Measurements from ENCODE around the gene BACH2.

DNA sequence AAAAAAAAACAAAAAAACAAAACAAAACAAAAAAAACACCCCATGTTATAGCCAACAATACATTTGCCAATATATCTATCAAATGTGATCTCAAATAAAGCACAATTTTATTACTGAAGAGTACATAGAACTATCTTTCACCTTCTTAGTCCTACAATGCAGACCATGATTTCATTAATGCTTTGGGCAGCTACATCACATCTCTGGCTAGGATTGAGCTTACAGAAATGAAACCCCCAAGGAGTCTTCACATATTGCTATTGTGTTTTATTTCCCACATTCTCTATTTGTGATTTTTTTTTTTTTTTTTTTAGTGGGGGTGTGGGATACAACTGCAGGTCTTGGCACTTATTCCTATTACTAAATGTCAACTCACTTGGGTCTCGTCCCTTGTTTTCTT is 189.3 kb downstream of the BACH2 start:
- TF ChIP-seq, protein P1, sequence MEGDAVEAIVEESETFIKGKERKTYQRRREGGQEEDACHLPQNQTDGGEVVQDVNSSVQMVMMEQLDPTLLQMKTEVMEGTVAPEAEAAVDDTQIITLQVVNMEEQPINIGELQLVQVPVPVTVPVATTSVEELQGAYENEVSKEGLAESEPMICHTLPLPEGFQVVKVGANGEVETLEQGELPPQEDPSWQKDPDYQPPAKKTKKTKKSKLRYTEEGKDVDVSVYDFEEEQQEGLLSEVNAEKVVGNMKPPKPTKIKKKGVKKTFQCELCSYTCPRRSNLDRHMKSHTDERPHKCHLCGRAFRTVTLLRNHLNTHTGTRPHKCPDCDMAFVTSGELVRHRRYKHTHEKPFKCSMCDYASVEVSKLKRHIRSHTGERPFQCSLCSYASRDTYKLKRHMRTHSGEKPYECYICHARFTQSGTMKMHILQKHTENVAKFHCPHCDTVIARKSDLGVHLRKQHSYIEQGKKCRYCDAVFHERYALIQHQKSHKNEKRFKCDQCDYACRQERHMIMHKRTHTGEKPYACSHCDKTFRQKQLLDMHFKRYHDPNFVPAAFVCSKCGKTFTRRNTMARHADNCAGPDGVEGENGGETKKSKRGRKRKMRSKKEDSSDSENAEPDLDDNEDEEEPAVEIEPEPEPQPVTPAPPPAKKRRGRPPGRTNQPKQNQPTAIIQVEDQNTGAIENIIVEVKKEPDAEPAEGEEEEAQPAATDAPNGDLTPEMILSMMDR (IDR thresholded peaks at IDR 0.05), result no peak
- TF ChIP-seq POLR2A (IDR thresholded peaks at IDR 0.05) (no peak), POLR2AphosphoS5 (IDR thresholded peaks at IDR 0.05) (no peak)
